MCF 10A (cell line): ENCODE data around the gene ABL2. TPM values are rescaled to one million over a fixed set of nuclear protein-coding genes. Genes with fewer than 3 reads are reported as not detected.
"Not testable (repeated sequence)": the region's sequence is repeated elsewhere in the genome, so short reads cannot be mapped to it uniquely, and the experiment has no call there.

Source experiments
- BruUV-seq: library from RNA; stranded (reverse); fragments of 400-500 nt; replicated peaks from 2 replicates; lab custom pipeline; 2021; lab: Mats Ljungman, UMichigan
- CTCF ChIA-PET: fragments of 300-600 bp; sonication (Branson Sonifier 250); formaldehyde crosslinking; extraction: SDS; loops from one replicate; lab custom pipeline; 2021; ENCODE audit warnings: antibody characterized with exemption, inconsistent platforms; lab: Yijun Ruan, JAX
- POLR2A ChIA-PET: fragments of 300-600, 350-650 bp; sonication (Branson Sonifier 250); formaldehyde crosslinking; extraction: SDS; loops from one replicate; lab custom pipeline; 2020; ENCODE audit warnings: antibody characterized with exemption, inconsistent platforms; lab: Yijun Ruan, JAX
- DNase-seq: peaks from one replicate; pipeline ENCODE4 v3.0.0-alpha.2; 2018; ENCODE audit not compliant: unreplicated experiment
- H3K27ac Mint-ChIP-seq: one replicate; pipeline ENCODE4 v1.8.0; 2022; ENCODE audit warnings: mild to moderate bottlenecking, low read depth, mixed read lengths; ENCODE audit not compliant: unreplicated experiment
- H3K27me3 Mint-ChIP-seq: one replicate; pipeline ENCODE4 v1.8.0; 2022; ENCODE audit warnings: mixed read lengths; ENCODE audit not compliant: insufficient read depth, unreplicated experiment
- H3K36me3 Mint-ChIP-seq: one replicate; pipeline ENCODE4 v1.8.0; 2022; ENCODE audit warnings: mild to moderate bottlenecking, moderate library complexity, mixed read lengths; ENCODE audit not compliant: insufficient read depth, unreplicated experiment
- H3K4me1 Mint-ChIP-seq: one replicate; pipeline ENCODE4 v1.8.0; 2022; ENCODE audit warnings: mixed read lengths; ENCODE audit not compliant: insufficient read depth, unreplicated experiment
- H3K4me3 Mint-ChIP-seq: one replicate; pipeline ENCODE4 v1.8.0; 2022; ENCODE audit warnings: mild to moderate bottlenecking, moderate library complexity, mixed read lengths; ENCODE audit not compliant: unreplicated experiment
- H3K9me3 Mint-ChIP-seq: one replicate; pipeline ENCODE4 v1.8.0; 2022; ENCODE audit warnings: mixed read lengths; ENCODE audit not compliant: unreplicated experiment
- CTCF ChIP-seq: fragments of 200-600 bp; IDR thresholded peaks from one replicate; pipeline ENCODE4 v1.8.0; 2022; ENCODE audit warnings: antibody characterized with exemption, mild to moderate bottlenecking; ENCODE audit not compliant: unreplicated experiment
- intact Hi-C: fragments of 100-400 bp; cut with micrococcal nuclease; formaldehyde crosslinking; loops from 2 replicates; pipeline ENCODE4 v1.14.1; 2022
- total RNA-seq: library from RNA; stranded (reverse); gene quantifications from 2 replicates; pipeline ENCODE4 v1.2.3, GENCODE V29; 2022

Gene ABL2
- total RNA-seq, 1 experiment from 2014 or later: 109 TPM

DNA sequence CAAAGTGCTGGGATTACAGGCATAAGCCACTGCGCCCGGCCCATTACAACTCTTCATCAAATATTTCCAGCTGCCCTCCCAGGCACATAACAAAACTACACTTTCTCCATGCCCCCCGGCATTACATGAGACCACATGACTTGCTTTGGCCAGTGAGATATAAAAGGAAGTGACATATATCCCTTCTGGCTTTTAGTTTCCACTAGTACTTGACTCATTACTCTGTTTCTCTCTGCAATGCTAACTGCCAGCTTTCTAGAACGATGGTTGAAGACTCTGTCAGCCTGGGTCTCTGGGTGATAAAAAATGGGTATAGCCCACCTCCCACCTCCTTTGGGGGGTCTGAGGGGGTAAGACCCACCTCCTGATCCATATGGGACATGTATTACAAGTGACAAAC is 24.2 kb downstream of the ABL2 start:
- Mint-ChIP-seq H3K4me1 (peaks cover 16% of the 10 kb centered on the region), H3K36me3 (no peaks in the 10 kb centered on the region), H3K4me3 (no peak overlapping the region), H3K27me3 (no peaks in the 10 kb centered on the region), H3K9me3 (no peaks in the 10 kb centered on the region), H3K27ac (no peak overlapping the region)
- DNase-seq: no peak
- CTCF ChIA-PET: interaction anchor here (0.7 to 2.5 kb wide), 3 partner anchors 11 to 83 kb away, joined by 3 to 9 read pairs (median 3); no protein-coding TSS in a partner anchor
- no peak for TF ChIP-seq CTCF
- no TSS peak for BruUV-seq
- intact Hi-C loops: no loop called here
- POLR2A ChIA-PET: no interaction called here

- H3K27ac Mint-ChIP-seq: no peak overlapping the region
- POLR2A ChIA-PET: interaction anchor here (0.6 to 2.0 kb wide), 3 partner anchors 10 to 81 kb away, joined by 3 to 4 read pairs (median 3); no protein-coding TSS in a partner anchor
- no TSS peak for BruUV-seq
- DNase-seq: no peak
- intact Hi-C loops: no loop called here
- TF ChIP-seq CTCF: no peak
- CTCF ChIA-PET: interaction anchor here (1.0 to 3.2 kb wide), 2 partner anchors 81 to 108 kb away, joined by 4 to 23 read pairs; no protein-coding TSS in a partner anchor
- no peaks in the 10 kb centered on the region for H3K27me3 Mint-ChIP-seq
- peaks cover 6% of the 10 kb centered on the region for H3K4me1 Mint-ChIP-seq
- H3K4me3 Mint-ChIP-seq: no peak overlapping the region
- H3K36me3 Mint-ChIP-seq: peaks cover 5% of the 10 kb centered on the region
- H3K9me3 Mint-ChIP-seq: no peaks in the 10 kb centered on the region
Observed at GRCh38 chr1:179202161-179202560, 27.3 kb downstream of the ABL2 start.

DNA sequence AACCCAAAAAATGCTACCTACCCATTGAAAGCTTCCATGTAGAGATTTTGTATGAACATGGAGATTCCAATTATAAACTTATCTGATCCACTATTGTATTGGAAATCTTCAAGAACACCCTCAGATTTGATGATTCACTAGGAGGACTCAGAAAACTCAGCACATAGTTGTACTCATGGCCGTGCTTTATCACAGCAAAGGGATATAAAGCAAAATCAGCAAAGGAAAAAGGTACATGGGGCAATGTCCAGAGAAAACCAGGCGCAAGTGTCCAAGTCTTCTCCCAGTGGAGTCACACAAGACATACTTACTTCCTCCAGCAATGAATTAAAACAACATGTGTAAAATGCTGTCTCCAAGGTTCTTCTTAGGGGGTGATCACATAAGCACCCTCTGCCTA is 28.9 kb downstream of the ABL2 start:
- H3K4me1 Mint-ChIP-seq: no peaks in the 10 kb centered on the region
- no peaks in the 10 kb centered on the region for H3K27me3 Mint-ChIP-seq
- ChIA-PET CTCF (interaction anchor here (0.6 to 1.3 kb wide), 5 partner anchors 80 to 979 kb away, joined by 3 to 6 read pairs (median 3); no protein-coding TSS in a partner anchor), POLR2A (no interaction called here)
- DNase-seq: no peak
- TF ChIP-seq CTCF: no peak
- H3K36me3 Mint-ChIP-seq: peaks cover 5% of the 10 kb centered on the region
- no peak overlapping the region for H3K27ac Mint-ChIP-seq
- BruUV-seq: no TSS peak
- H3K4me3 Mint-ChIP-seq: no peak overlapping the region
- intact Hi-C loops: no loop called here
- H3K9me3 Mint-ChIP-seq: no peaks in the 10 kb centered on the region

DNA sequence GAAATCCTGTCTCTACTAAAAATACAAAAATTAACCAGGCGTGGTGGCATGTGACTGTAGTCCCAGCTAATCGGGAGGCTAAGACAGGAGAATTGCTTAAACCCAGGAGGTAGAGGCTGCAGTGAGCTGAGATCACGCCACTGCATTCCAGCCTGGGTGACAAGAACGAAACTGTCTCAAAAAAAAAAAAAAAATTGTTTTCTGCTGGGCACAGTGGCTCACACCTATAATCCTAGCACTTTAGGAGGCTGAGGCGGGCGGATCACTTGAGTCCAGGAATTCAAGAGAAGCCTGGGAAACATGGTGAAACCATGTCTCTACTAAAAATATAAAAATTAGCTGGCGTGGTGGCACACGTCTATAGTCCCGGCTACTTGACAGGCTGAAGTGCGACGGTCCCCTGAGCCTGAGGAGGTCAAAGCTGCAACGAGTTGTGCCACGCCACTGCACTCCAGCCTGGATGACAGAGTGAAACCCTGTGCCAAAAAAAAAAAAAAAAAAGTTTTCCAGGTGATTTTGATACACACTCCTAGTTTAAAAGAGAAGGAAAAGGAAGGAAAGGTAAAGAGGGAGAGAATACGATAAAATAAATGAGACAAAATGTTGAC is 31.7 kb downstream of the ABL2 start:
- CTCF ChIA-PET: interaction anchor here (0.6 to 1.8 kb wide), 5 partner anchors 77 to 622 kb away, joined by 3 to 9 read pairs (median 3); no protein-coding TSS in a partner anchor

GRCh38 chr1:179195857-179196256 is 33.6 kb downstream of the ABL2 start:
- H3K4me1 Mint-ChIP-seq, H3K27ac Mint-ChIP-seq, DNase-seq, intact Hi-C loops, H3K27me3 Mint-ChIP-seq, H3K9me3 Mint-ChIP-seq, BruUV-seq, H3K4me3 Mint-ChIP-seq: not testable (repeated sequence)
- POLR2A ChIA-PET: interaction anchor here (1.2 kb wide), 1 partner anchor 11 kb away, joined by 3 read pairs; no protein-coding TSS in a partner anchor
- CTCF ChIA-PET: interaction anchor here (0.6 to 2.0 kb wide), 3 partner anchors 13 to 116 kb away, joined by 3 to 6 read pairs (median 6); no protein-coding TSS in a partner anchor
- peaks cover 13% of the 10 kb centered on the region for H3K36me3 Mint-ChIP-seq

More for the DNA sequence above, 31.7 kb downstream of the ABL2 start:
- Mint-ChIP-seq H3K4me1 (peaks cover 7% of the 10 kb centered on the region), H3K36me3 (peaks cover 13% of the 10 kb centered on the region), H3K27me3 (no peaks in the 10 kb centered on the region), H3K9me3 (no peaks in the 10 kb centered on the region), H3K4me3 (no peak overlapping the region), H3K27ac (no peak overlapping the region)
- POLR2A ChIA-PET: no interaction called here
- TF ChIP-seq CTCF: no peak
- intact Hi-C loops: no loop called here
- DNase-seq: no peak
- no TSS peak for BruUV-seq
